WERI-Rb-1 (cell line): Measurements from ENCODE around the gene CUL3.

ENCODE experiments used
- DNase-seq: peaks from one replicate; pipeline ENCODE4 v3.0.0-alpha.2; 2020
- H3K27ac ChIP-seq: fragments of 250-450 bp; sonication (Bioruptor Pico); 2 replicates; pipeline ENCODE4 v1.5.1; 2020; ENCODE audit warnings: mild to moderate bottlenecking, moderate library complexity
- H3K27me3 ChIP-seq: fragments of 250-450 bp; sonication (Bioruptor Pico); 2 replicates; pipeline ENCODE4 v1.5.1; 2021; ENCODE audit warnings: mild to moderate bottlenecking, low read depth, moderate library complexity; ENCODE audit not compliant: insufficient read depth, severe bottlenecking
- H3K36me3 ChIP-seq: fragments of 250-450 bp; sonication (Bioruptor Pico); 2 replicates; pipeline ENCODE4 v1.5.1; 2020; ENCODE audit warnings: mild to moderate bottlenecking, moderate library complexity
- H3K4me3 ChIP-seq: 2 replicates; pipeline ENCODE4 v1.5.1; 2011; ENCODE audit warnings: low read depth, mild to moderate bottlenecking, control low read depth, low read length
- H3K9me3 ChIP-seq: fragments of 250-450 bp; sonication (Bioruptor Pico); 2 replicates; pipeline ENCODE4 v1.5.1; 2021; ENCODE audit warnings: mild to moderate bottlenecking, moderate library complexity; ENCODE audit not compliant: severe bottlenecking
- CTCF ChIP-seq: IDR thresholded peaks from 2 replicates; pipeline ENCODE4 v1.5.1; 2011; ENCODE audit warnings: low read depth, mild to moderate bottlenecking, control low read depth, inconsistent platforms, low read length

Gene CUL3

GRCh38 chr2:224442071-224442967, 142.8 kb downstream of the CUL3 start:
- Histone ChIP-seq H3K27me3 (no peaks in the 10 kb centered on the region), H3K36me3 (no peaks in the 10 kb centered on the region), H3K27ac (no peak overlapping the region), H3K4me3 (no peak overlapping the region), H3K9me3 (no peaks in the 10 kb centered on the region)
- no peak for TF ChIP-seq CTCF
- DNase-seq, result no peak

GRCh38 chr2:224440988-224441387, 144.2 kb downstream of the CUL3 start:
- Histone ChIP-seq H3K27ac (no peak overlapping the region), H3K36me3 (no peaks in the 10 kb centered on the region), H3K9me3 (no peaks in the 10 kb centered on the region), H3K27me3 (no peaks in the 10 kb centered on the region), H3K4me3 (no peak overlapping the region)
- no peak for DNase-seq
- no peak for TF ChIP-seq CTCF

- Histone ChIP-seq H3K27ac (no peak overlapping the region), H3K36me3 (no peaks in the 10 kb centered on the region)
- TF ChIP-seq CTCF, result no peak
Observed at GRCh38 chr2:224438726-224439125, 146.4 kb downstream of the CUL3 start.

GRCh38 chr2:224436634-224437033, 148.5 kb downstream of the CUL3 start:
- no peak overlapping the region for H3K4me3 ChIP-seq
- no peaks in the 10 kb centered on the region for H3K36me3 ChIP-seq
- H3K27me3 ChIP-seq, result no peaks in the 10 kb centered on the region
- no peak overlapping the region for H3K27ac ChIP-seq
- TF ChIP-seq CTCF, result no peak
- no peaks in the 10 kb centered on the region for H3K9me3 ChIP-seq
- DNase-seq, result no peak

More at GRCh38 chr2:224438726-224439125, 146.4 kb downstream of the CUL3 start:
- H3K4me3 ChIP-seq, result no peak overlapping the region
- H3K27me3 ChIP-seq, result no peaks in the 10 kb centered on the region
- no peak for DNase-seq
- H3K9me3 ChIP-seq, result no peaks in the 10 kb centered on the region

- Histone ChIP-seq H3K9me3 (no peaks in the 10 kb centered on the region), H3K4me3 (no peak overlapping the region), H3K27ac (no peak overlapping the region), H3K36me3 (no peaks in the 10 kb centered on the region), H3K27me3 (no peaks in the 10 kb centered on the region)
- no peak for TF ChIP-seq CTCF
- DNase-seq, result no peak
Observed at GRCh38 chr2:224434618-224435017, 150.5 kb downstream of the CUL3 start.

GRCh38 chr2:224433442-224433841, 151.7 kb downstream of the CUL3 start:
- Histone ChIP-seq H3K9me3 (no peaks in the 10 kb centered on the region), H3K27ac (no peak overlapping the region), H3K4me3 (no peak overlapping the region), H3K36me3 (no peaks in the 10 kb centered on the region), H3K27me3 (no peaks in the 10 kb centered on the region)
- TF ChIP-seq CTCF, result no peak
- no peak for DNase-seq
